ENCODE results near the gene ATP10D.

The ATP10D gene

GRCh38 chr4:47468706-47469365 lies 16.2 kb upstream of the ATP10D start:
- Histone ChIP-seq H2BK5ac (ENCODE audit: low read depth, low read length, poor library complexity) (peak overlapping the region; percentile 16), H3K18ac (ENCODE audit: low read length) (no peak overlapping the region), H3K4ac (ENCODE audit: low read depth, low read length) (no peak overlapping the region), H3K27me3 (ENCODE audit: insufficient read depth, low read length) (no peaks in the 10 kb centered on the region), H3K79me1 (ENCODE audit: low read length) (peaks cover 17% of the 10 kb centered on the region), H4K91ac (ENCODE audit: low read depth, low read length) (no peak overlapping the region), H2BK12ac (ENCODE audit: low read length) (no peak overlapping the region), H3K14ac (ENCODE audit: low read length) (no peak overlapping the region), H3K9ac (ENCODE audit: low read length) (no peak overlapping the region), H3K4me2 (ENCODE audit: low read length) (no peak overlapping the region), H2AK5ac (ENCODE audit: low read length) (no peak overlapping the region), H3K79me2 (ENCODE audit: control insufficient read depth, insufficient read depth, low read length, poor library complexity) (no peaks in the 10 kb centered on the region), H3K9me3 (ENCODE audit: insufficient read depth, low read depth, low read length) (no peaks in the 10 kb centered on the region), H3K27ac (ENCODE audit: low read depth, low read length) (peak overlapping the region; percentile 62), H3K4me1 (ENCODE audit: control insufficient read depth in 1 of 2, insufficient read depth in 2 of 2, low read length in 2 of 2) (peaks cover 5 to 8% of the 10 kb centered on the region in 2 experiments), H3K36me3 (ENCODE audit: control insufficient read depth in 1 of 2, insufficient read depth in 2 of 2, low read length in 2 of 2) (no peaks in the 10 kb centered on the region), H2BK120ac (ENCODE audit: insufficient read depth, low read length, poor library complexity) (no peak overlapping the region), H3K4me3 (ENCODE audit: low read depth, low read length) (no peak overlapping the region), H3K23ac (ENCODE audit: low read length) (no peak overlapping the region), H4K8ac (ENCODE audit: low read depth, low read length) (no peak overlapping the region), H4K12ac (ENCODE audit: low read depth, low read length) (no peak overlapping the region), H2AFZ (ENCODE audit: insufficient read depth, low read length, poor library complexity) (no peak overlapping the region)
- no CpG with 5 or more reads among the region's 6 CpGs for WGBS (ENCODE audit: extremely low coverage, insufficient coverage, insufficient read length)
- peak; percentile 70 to 97 for DNase-seq

GRCh38 chr4:47469951-47470350 lies 15.1 kb upstream of the ATP10D start:
- Histone ChIP-seq H3K4me2 (ENCODE audit: low read length) (no peak overlapping the region), H3K14ac (ENCODE audit: low read length) (no peak overlapping the region), H4K12ac (ENCODE audit: low read depth, low read length) (no peak overlapping the region), H3K4me3 (ENCODE audit: low read depth, low read length) (no peak overlapping the region), H3K9me3 (ENCODE audit: insufficient read depth, low read depth, low read length) (no peaks in the 10 kb centered on the region), H2BK5ac (ENCODE audit: low read depth, low read length, poor library complexity) (no peak overlapping the region), H2AK5ac (ENCODE audit: low read length) (no peak overlapping the region), H3K27me3 (ENCODE audit: insufficient read depth, low read length) (no peaks in the 10 kb centered on the region), H2BK120ac (ENCODE audit: insufficient read depth, low read length, poor library complexity) (no peak overlapping the region), H2BK12ac (ENCODE audit: low read length) (no peak overlapping the region), H3K9ac (ENCODE audit: low read length) (no peak overlapping the region), H3K4ac (ENCODE audit: low read depth, low read length) (no peak overlapping the region), H3K79me2 (ENCODE audit: control insufficient read depth, insufficient read depth, low read length, poor library complexity) (no peaks in the 10 kb centered on the region), H3K27ac (ENCODE audit: low read depth, low read length) (peak overlapping the region; percentile 62), H3K18ac (ENCODE audit: low read length) (no peak overlapping the region), H3K79me1 (ENCODE audit: low read length) (peaks cover 18% of the 10 kb centered on the region), H3K4me1 (ENCODE audit: control insufficient read depth in 1 of 2, insufficient read depth in 2 of 2, low read length in 2 of 2) (peaks cover 5 to 8% of the 10 kb centered on the region in 2 experiments), H3K23ac (ENCODE audit: low read length) (no peak overlapping the region), H3K36me3 (ENCODE audit: control insufficient read depth in 1 of 2, insufficient read depth in 2 of 2, low read length in 2 of 2) (no peaks in the 10 kb centered on the region), H4K8ac (ENCODE audit: low read depth, low read length) (no peak overlapping the region), H2AFZ (ENCODE audit: insufficient read depth, low read length, poor library complexity) (no peak overlapping the region), H4K91ac (ENCODE audit: low read depth, low read length) (no peak overlapping the region)
- peak in 1 of 2 donors; percentile 88 for DNase-seq
- WGBS (ENCODE audit: extremely low coverage, insufficient coverage, insufficient read length): no CpG with 5 or more reads among the region's 3 CpGs

- H3K4ac ChIP-seq (ENCODE audit: low read depth, low read length): no peak overlapping the region
- H3K14ac ChIP-seq (ENCODE audit: low read length): peak overlapping the region; percentile 96
- no peak for DNase-seq
- H2BK12ac ChIP-seq (ENCODE audit: low read length): no peak overlapping the region
- H3K4me1 ChIP-seq (ENCODE audit: control insufficient read depth in 1 of 2, insufficient read depth in 2 of 2, low read length in 2 of 2): peaks cover 5 to 8% of the 10 kb centered on the region in 2 experiments
- H4K91ac ChIP-seq (ENCODE audit: low read depth, low read length): peak overlapping the region; percentile 65
- H3K18ac ChIP-seq (ENCODE audit: low read length): no peak overlapping the region
- WGBS (ENCODE audit: extremely low coverage, insufficient coverage, insufficient read length): no CpG with 5 or more reads among the region's 4 CpGs
- H3K79me1 ChIP-seq (ENCODE audit: low read length): peaks cover 21% of the 10 kb centered on the region
- no peaks in the 10 kb centered on the region for H3K36me3 ChIP-seq (ENCODE audit: control insufficient read depth in 1 of 2, insufficient read depth in 2 of 2, low read length in 2 of 2)
- H3K27ac ChIP-seq (ENCODE audit: low read depth, low read length): peak overlapping the region; percentile 81
- H2BK5ac ChIP-seq (ENCODE audit: low read depth, low read length, poor library complexity): peak overlapping the region; percentile 93
- H4K12ac ChIP-seq (ENCODE audit: low read depth, low read length): no peak overlapping the region
- H3K4me3 ChIP-seq (ENCODE audit: low read depth, low read length): no peak overlapping the region
- peak overlapping the region; percentile 98 for H2BK120ac ChIP-seq (ENCODE audit: insufficient read depth, low read length, poor library complexity)
- no peak overlapping the region for H4K8ac ChIP-seq (ENCODE audit: low read depth, low read length)
- no peaks in the 10 kb centered on the region for H3K27me3 ChIP-seq (ENCODE audit: insufficient read depth, low read length)
- no peak overlapping the region for H2AFZ ChIP-seq (ENCODE audit: insufficient read depth, low read length, poor library complexity)
- no peak overlapping the region for H3K4me2 ChIP-seq (ENCODE audit: low read length)
- no peak overlapping the region for H3K9ac ChIP-seq (ENCODE audit: low read length)
- H3K23ac ChIP-seq (ENCODE audit: low read length): no peak overlapping the region
- no peaks in the 10 kb centered on the region for H3K9me3 ChIP-seq (ENCODE audit: insufficient read depth, low read depth, low read length)
- H2AK5ac ChIP-seq (ENCODE audit: low read length): no peak overlapping the region
- no peaks in the 10 kb centered on the region for H3K79me2 ChIP-seq (ENCODE audit: control insufficient read depth, insufficient read depth, low read length, poor library complexity)
Observed at GRCh38 chr4:47471064-47471463, 14.0 kb upstream of the ATP10D start.

- H2BK12ac ChIP-seq (ENCODE audit: low read length): no peak overlapping the region
- H3K23ac ChIP-seq (ENCODE audit: low read length): no peak overlapping the region
- H3K14ac ChIP-seq (ENCODE audit: low read length): peak overlapping the region; percentile 49
- peak overlapping the region; percentile 87 for H3K27ac ChIP-seq (ENCODE audit: low read depth, low read length)
- H3K4ac ChIP-seq (ENCODE audit: low read depth, low read length): no peak overlapping the region
- H4K12ac ChIP-seq (ENCODE audit: low read depth, low read length): no peak overlapping the region
- H2BK120ac ChIP-seq (ENCODE audit: insufficient read depth, low read length, poor library complexity): peak overlapping the region; percentile 74
- H3K4me2 ChIP-seq (ENCODE audit: low read length): no peak overlapping the region
- DNase-seq: peak; percentile 56 to 94
- H3K4me3 ChIP-seq (ENCODE audit: low read depth, low read length): no peak overlapping the region
- peaks cover 21% of the 10 kb centered on the region for H3K79me1 ChIP-seq (ENCODE audit: low read length)
- WGBS (ENCODE audit: extremely low coverage, insufficient coverage, insufficient read length): no CpG with 5 or more reads among the region's 2 CpGs
- H3K79me2 ChIP-seq (ENCODE audit: control insufficient read depth, insufficient read depth, low read length, poor library complexity): no peaks in the 10 kb centered on the region
- H3K9me3 ChIP-seq (ENCODE audit: insufficient read depth, low read depth, low read length): no peaks in the 10 kb centered on the region
- peak overlapping the region; percentile 97 for H2BK5ac ChIP-seq (ENCODE audit: low read depth, low read length, poor library complexity)
- H3K4me1 ChIP-seq (ENCODE audit: control insufficient read depth in 1 of 2, insufficient read depth in 2 of 2, low read length in 2 of 2): peaks cover 5% of the 10 kb centered on the region in 2 experiments
- H2AK5ac ChIP-seq (ENCODE audit: low read length): no peak overlapping the region
- H3K9ac ChIP-seq (ENCODE audit: low read length): no peak overlapping the region
- no peak overlapping the region for H4K8ac ChIP-seq (ENCODE audit: low read depth, low read length)
- peak overlapping the region; percentile 43 for H4K91ac ChIP-seq (ENCODE audit: low read depth, low read length)
- no peaks in the 10 kb centered on the region for H3K36me3 ChIP-seq (ENCODE audit: control insufficient read depth in 1 of 2, insufficient read depth in 2 of 2, low read length in 2 of 2)
- H3K18ac ChIP-seq (ENCODE audit: low read length): no peak overlapping the region
- H2AFZ ChIP-seq (ENCODE audit: insufficient read depth, low read length, poor library complexity): no peak overlapping the region
- H3K27me3 ChIP-seq (ENCODE audit: insufficient read depth, low read length): no peaks in the 10 kb centered on the region
Observed at GRCh38 chr4:47471591-47471990, 13.5 kb upstream of the ATP10D start.
